Muscle of leg (tissue), 11 donors: ENCODE data around the gene LMOD1. TPM values are rescaled to one million over a fixed set of nuclear protein-coding genes. Genes with fewer than 3 reads are reported as not detected.
A peak's percentile ranks its signal among the peaks of the same experiment; 100 is the strongest.

Experiments used
- DNase-seq: peaks from one replicate; pipeline ENCODE4 v3.0.0; 2013
- H3K27ac ChIP-seq: one replicate; pipeline ENCODE4 v1.5.1; 2013; ENCODE audit warnings: mild to moderate bottlenecking, low read length, control low read depth
- H3K27me3 ChIP-seq: one replicate; pipeline ENCODE4 v1.6.1; 2013; ENCODE audit warnings: low read length; ENCODE audit not compliant: control insufficient read depth, insufficient read depth
- H3K36me3 ChIP-seq: one replicate; pipeline ENCODE4 v1.6.1; 2013; ENCODE audit warnings: low read length; ENCODE audit not compliant: control insufficient read depth, insufficient read depth
- H3K4me1 ChIP-seq: one replicate; pipeline ENCODE4 v1.6.1; 2013; ENCODE audit warnings: low read length; ENCODE audit not compliant: control insufficient read depth, insufficient read depth
- H3K4me3 ChIP-seq: one replicate; pipeline ENCODE4 v1.5.1; 2013; ENCODE audit warnings: low read length, control low read depth
- H3K9me3 ChIP-seq: replicated peaks from 2 replicates; pipeline ENCODE4 v1.6.1; 2013; ENCODE audit warnings: low read depth, low read length; ENCODE audit not compliant: control insufficient read depth
- WGBS: methylation state at CpG from one replicate; pipeline ENCODE4 v1.1.5; 2013; ENCODE audit warnings: missing lambda C conversion rate; ENCODE audit not compliant: insufficient coverage; 5-methylcytosine and 5-hydroxymethylcytosine counted together
- polyA plus RNA-seq, 8 donors: library from polyadenylated mRNA; unstranded; fragments of 120-200 nt; gene quantifications; one replicate each; pipeline versions ENCODE4 v1.2.1 to v1.2.3, GENCODE V29; 2013; ENCODE audit warnings: inconsistent platforms in 1 of 8, low replicate concordance in 1 of 8; ENCODE audit not compliant: insufficient read length in 8 of 8, insufficient read depth in 1 of 8
- total RNA-seq: library from RNA; stranded (reverse); fragments of 120-200 nt; gene quantifications from one replicate; pipeline ENCODE4 v1.2.4, GENCODE V29; 2013

The LMOD1 gene
- total and polyA plus RNA-seq, 9 donors, result 14.0 to 57.6 (median 40.9) TPM

DNA sequence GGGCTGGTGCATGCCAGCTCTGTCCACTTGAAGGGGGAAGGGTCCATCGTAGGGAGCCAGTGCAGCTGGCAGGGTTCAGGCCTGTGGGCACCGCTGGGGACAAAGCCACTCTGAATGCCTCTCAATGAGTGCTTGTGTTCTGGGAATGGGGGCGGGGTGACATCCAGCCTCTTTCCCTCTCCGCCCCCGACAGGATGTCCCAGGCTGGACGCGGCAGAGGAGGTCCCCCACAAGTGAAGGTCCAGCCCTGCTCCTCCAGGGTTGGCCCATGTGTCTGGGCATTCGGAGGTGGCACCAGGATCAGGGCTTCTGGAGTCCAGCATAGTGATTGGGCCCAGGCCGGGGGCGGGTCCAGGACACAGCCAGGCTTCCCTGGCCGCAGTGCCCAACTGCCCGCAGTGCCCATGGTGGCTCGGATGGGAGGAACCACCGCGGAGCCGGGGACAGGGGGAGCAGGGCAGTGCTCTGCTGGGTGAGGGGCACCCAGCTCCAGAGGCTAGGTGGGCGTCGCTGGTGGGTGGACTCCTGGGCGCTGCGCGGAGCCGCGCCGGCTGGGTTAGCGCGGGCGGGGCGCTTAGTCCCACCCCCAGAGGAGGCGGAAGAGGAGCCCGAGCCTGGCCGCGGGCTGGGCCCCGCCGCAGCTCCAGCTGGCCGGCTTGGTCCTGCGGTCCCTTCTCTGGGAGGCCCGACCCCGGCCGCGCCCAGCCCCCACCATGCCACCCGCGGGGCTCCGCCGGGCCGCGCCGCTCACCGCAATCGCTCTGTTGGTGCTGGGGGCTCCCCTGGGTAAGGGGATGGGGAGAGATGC lies 57.9 kb downstream of the LMOD1 start, which contains the start of gene SHISA4:
TSS of gene SHISA4 (plus strand) at position 617 of the 808 bp plus-strand sequence. CDS start at position 714, 97 bp downstream.
- DNase-seq, result peak; percentile 74
- 2% methylated on average over 44 of the region's 49 CpGs for WGBS
- peaks cover 65% of the 10 kb centered on the region for H3K4me1 ChIP-seq

DNA sequence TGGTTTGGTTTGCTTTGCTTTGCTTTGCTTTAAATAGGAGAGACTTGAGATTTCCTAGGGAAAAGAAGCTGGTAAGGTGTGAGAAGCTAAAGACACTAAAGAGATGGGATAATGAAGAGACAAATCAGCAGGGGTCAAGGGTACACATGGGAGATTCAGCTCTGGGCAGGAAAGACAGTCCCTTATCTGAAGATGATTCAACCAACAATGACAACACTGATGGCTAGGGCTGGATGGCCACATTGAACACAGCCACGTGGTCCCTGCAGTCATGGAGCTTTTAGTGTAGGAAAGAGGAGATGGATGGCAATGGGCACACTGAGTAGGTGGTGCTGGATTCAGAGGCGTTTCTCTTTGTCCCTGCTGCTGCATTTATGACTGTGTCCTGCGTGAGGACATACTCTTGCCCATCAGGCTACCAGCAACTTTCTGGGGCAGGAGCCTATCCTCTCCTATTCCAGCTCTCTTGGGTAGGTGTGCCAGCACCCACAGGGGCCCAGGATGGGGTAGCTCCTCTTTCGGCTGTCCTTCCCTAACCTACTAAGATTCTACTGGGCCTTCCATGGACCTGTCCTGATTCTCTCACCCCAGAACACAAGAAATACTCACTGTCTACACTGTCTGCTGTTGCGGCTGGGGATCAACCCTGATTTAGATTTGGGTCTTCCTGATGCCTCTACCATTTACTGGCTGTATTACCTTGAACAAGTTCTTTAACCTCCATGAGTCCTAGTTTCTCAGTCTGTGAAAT lies 59.1 kb downstream of the LMOD1 start:
- no peak for DNase-seq
- H3K9me3 ChIP-seq, result no peaks in the 10 kb centered on the region
- WGBS, result 78% methylated on average over 5 of the region's 5 CpGs
- H3K27ac ChIP-seq, result peak overlapping the region; percentile 83
- H3K4me1 ChIP-seq, result peaks cover 75% of the 10 kb centered on the region
- H3K27me3 ChIP-seq, result peaks cover 20% of the 10 kb centered on the region
- H3K36me3 ChIP-seq, result peaks cover 13% of the 10 kb centered on the region
- H3K4me3 ChIP-seq, result no peak overlapping the region

More for the DNA sequence above, 57.9 kb downstream of the LMOD1 start, which contains the start of gene SHISA4:
- Histone ChIP-seq H3K27me3 (peaks cover 20% of the 10 kb centered on the region), H3K36me3 (peaks cover 15% of the 10 kb centered on the region), H3K27ac (peak within 1 kb of the TSS; percentile 83), H3K9me3 (no peaks in the 10 kb centered on the region), H3K4me3 (peak within 1 kb of the TSS; percentile 76)

DNA sequence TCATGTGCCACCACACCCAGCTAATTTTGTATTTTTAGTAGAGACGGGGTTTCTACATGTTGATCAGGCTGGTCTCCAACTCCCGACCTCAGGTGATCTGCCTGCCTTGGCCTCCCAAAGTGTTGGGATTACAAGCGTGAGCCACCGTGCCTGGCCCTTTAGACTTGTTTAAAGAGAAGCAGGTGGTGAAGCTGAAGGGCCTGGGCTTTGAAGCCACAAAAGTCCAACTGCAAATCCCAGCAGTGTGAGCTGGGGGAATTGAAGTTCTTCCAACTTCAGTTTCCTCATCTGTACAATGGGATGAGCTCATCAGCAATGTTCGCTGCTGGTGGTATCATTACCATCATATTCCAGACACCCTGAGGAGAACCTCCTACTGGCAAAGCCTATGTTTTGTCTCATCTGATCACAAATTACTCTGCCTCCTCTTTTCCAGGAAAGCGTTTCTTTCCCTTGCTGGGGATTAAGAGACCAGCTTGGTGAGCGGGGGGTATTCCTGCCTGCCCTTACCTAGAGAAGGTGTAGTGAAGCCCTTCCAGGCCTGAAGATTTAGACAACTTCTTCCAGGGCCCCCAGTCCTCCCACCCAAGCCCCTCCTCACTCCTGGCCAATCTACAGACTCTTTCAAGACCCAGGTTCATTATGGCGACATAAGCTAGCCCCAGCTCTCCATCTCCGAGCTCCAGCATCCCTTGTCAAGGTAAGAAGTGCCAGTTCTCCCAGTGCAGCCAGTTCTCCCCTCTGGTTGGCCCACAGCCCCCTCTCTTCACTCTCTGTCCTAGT lies 60.1 kb downstream of the LMOD1 start:
- Histone ChIP-seq H3K4me1 (peaks cover 75% of the 10 kb centered on the region), H3K27ac (no peak overlapping the region)
- WGBS, result 86% methylated on average over 5 of the region's 9 CpGs

DNA sequence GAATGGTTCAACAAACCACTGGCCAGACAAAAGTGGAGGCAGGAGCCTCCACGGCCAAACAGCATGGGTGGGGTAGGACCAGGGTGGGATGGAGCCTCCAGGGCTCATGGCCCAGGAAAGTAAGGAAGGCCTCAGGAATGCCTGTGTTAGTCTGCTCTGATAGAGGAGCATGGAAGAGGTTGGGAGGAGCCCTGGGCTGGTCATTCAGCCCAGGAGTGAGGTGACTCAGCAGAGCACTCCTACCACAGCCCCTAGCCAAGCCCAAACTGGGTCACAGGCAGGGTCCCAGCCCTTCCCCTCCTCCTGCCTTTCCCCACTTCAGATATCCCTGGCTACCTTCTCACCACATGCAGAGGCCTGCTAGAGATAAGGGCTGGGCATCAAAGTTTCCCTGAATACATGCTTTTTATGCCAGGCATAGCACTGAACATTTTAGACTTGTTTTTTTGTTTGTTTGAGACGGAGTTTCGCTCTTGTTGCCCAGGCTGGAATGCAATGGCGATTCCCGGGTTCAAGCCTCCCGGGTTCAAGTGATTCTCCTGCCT lies 60.7 kb downstream of the LMOD1 start:
- H3K27ac ChIP-seq, result peak overlapping the region; percentile 83

More for the DNA sequence above, 60.1 kb downstream of the LMOD1 start:
- no peak overlapping the region for H3K4me3 ChIP-seq
- H3K27me3 ChIP-seq, result peaks cover 20% of the 10 kb centered on the region
- no peaks in the 10 kb centered on the region for H3K9me3 ChIP-seq
- peaks cover 4% of the 10 kb centered on the region for H3K36me3 ChIP-seq
- DNase-seq, result no peak

DNA sequence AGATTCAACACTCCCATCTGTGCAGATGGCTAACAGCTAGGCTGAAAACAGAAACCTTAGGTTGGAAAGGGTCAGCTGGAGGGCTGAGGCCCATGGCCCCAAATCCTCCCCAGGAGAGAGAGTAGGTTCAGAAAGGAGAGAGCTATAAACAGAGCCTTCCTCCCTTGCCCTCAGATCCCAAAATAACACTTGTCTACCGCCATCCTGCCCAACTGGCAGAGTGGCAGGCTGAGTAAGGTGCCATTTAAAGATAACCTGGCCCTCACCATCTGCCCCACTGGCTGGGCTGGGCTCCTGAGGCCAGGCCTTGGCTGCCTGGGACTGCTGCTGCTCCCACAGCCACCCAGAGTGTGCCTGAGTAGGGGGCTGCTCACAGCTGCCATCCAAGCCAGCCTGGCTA lies 61.9 kb downstream of the LMOD1 start:
- peak; percentile 71 for DNase-seq
- Histone ChIP-seq H3K27me3 (peaks cover 20% of the 10 kb centered on the region), H3K36me3 (no peaks in the 10 kb centered on the region), H3K9me3 (no peaks in the 10 kb centered on the region), H3K27ac (peak overlapping the region; percentile 87), H3K4me1 (peaks cover 67% of the 10 kb centered on the region), H3K4me3 (no peak overlapping the region)
- WGBS, result 75% methylated on average over 1 of the region's 1 CpG

More for the DNA sequence above, 60.7 kb downstream of the LMOD1 start:
- Histone ChIP-seq H3K36me3 (peaks cover 4% of the 10 kb centered on the region), H3K9me3 (no peaks in the 10 kb centered on the region), H3K4me1 (peaks cover 75% of the 10 kb centered on the region), H3K27me3 (peaks cover 20% of the 10 kb centered on the region), H3K4me3 (no peak overlapping the region)
- 91% methylated on average over 5 of the region's 6 CpGs for WGBS
- DNase-seq, result no peak

DNA sequence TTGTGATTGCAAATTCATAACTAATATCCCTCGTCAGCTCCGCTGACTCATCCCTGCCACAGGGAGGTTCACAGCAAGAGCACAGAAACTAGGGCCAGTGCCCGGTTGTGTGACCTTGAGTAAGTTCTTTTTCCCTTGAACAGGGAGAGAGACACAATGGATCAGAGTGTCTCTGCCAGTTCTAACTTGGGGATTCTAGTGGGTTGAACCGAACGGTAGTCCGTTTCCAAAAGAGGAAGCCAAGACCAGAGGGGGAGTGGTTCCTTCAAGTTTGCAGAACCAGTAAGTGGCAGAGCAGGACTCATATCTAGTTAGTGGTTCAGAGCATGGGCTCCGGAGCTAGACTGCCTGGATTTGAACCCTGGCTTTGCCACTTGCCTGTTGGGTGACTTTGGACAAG lies 62.6 kb downstream of the LMOD1 start:
- DNase-seq, result no peak
- WGBS, result 55% methylated on average over 4 of the region's 7 CpGs

DNA sequence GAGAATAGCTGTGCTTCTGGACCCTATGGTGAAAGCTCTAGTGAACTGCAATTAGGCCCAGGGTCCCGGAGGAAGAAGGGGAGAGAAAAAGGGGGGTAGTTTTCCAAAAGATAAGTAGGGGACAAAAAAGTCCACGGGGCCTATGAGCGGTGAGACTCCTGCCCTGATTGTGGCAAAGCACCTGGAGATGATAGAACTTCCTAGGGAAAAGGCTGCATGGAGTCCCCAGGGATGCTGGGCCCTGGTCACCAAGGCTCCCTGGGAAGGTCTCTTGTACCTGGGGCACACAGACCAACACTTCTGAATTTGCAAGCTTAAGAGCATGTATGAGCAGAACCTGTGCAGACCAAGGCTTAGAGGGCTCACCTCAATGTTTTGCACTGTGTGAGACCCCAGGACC lies 63.1 kb downstream of the LMOD1 start:
- WGBS, result 95% methylated on average over 3 of the region's 3 CpGs

More for the DNA sequence above, 62.6 kb downstream of the LMOD1 start:
- no peaks in the 10 kb centered on the region for H3K9me3 ChIP-seq
- H3K27ac ChIP-seq, result peak overlapping the region; percentile 87
- no peaks in the 10 kb centered on the region for H3K36me3 ChIP-seq
- no peak overlapping the region for H3K4me3 ChIP-seq
- peaks cover 16% of the 10 kb centered on the region for H3K27me3 ChIP-seq
- H3K4me1 ChIP-seq, result peaks cover 63% of the 10 kb centered on the region

DNA sequence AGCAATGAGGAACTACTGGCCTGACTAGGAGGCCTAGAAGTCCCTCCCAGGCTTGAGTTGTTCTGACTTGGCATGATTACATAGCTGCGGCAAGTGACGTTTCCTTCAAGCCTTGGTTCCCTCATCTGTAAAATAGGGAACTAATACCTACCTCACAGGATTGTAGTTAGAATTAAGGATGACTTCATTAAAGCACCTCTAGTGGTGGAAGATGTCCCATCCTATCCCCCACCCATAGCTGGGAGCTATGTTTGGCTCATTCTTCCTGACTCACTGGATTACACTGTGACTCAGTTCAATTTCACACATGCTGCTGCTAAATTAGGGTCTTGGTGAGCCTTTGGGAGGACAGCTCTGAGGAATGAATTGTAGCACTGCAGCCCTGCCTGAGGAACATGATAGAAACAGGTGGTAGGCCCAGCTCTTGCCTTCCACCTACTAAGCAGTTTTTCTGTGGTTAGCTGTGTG lies 63.6 kb downstream of the LMOD1 start:
- H3K4me1 ChIP-seq, result peaks cover 64% of the 10 kb centered on the region

More for the DNA sequence above, 63.1 kb downstream of the LMOD1 start:
- no peaks in the 10 kb centered on the region for H3K9me3 ChIP-seq
- no peak for DNase-seq
- H3K27ac ChIP-seq, result peak overlapping the region; percentile 87
- H3K4me3 ChIP-seq, result no peak overlapping the region
- H3K4me1 ChIP-seq, result peaks cover 66% of the 10 kb centered on the region
- no peaks in the 10 kb centered on the region for H3K36me3 ChIP-seq
- peaks cover 13% of the 10 kb centered on the region for H3K27me3 ChIP-seq

DNA sequence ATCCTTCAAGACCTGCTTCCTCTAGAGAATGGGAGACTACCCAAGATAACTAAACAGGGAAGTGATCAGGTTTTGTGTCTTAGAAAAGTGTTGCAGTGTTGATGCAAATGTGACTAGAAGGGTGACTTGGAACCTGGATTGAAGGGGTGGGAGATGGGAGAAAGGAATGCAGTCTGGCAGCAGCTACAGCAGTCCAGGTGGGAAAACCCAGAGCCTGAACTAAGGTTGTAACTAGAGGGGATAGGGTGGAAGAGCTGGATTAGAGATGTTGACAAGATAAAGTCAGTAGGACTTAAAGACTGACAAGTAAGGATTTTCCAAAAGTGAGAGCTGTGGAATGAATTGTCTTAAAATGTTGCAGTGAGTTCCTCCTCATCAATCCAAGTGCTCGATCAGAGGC lies 64.7 kb downstream of the LMOD1 start:
- peaks cover 5% of the 10 kb centered on the region for H3K27me3 ChIP-seq
- H3K27ac ChIP-seq, result peak overlapping the region; percentile 88
- no peak for DNase-seq
- peaks cover 58% of the 10 kb centered on the region for H3K4me1 ChIP-seq
- no peaks in the 10 kb centered on the region for H3K9me3 ChIP-seq
- WGBS, result 43% methylated on average over 1 of the region's 1 CpG
- H3K36me3 ChIP-seq, result peaks cover 5% of the 10 kb centered on the region
- H3K4me3 ChIP-seq, result no peak overlapping the region

More for the DNA sequence above, 63.6 kb downstream of the LMOD1 start:
- Histone ChIP-seq H3K27ac (peak overlapping the region; percentile 88), H3K4me3 (no peak overlapping the region), H3K36me3 (no peaks in the 10 kb centered on the region), H3K9me3 (no peaks in the 10 kb centered on the region), H3K27me3 (peaks cover 9% of the 10 kb centered on the region)
- peak; percentile 77 for DNase-seq
- no CpG with 5 or more reads among the region's 2 CpGs for WGBS
